Hematopoietic multipotent progenitor cell treated with erythropoietin and hydrocortisone succinate and interleukin-3 and kit ligand, for 17 days (in vitro differentiated cells): ENCODE measurements around the gene PLA2G4E.

Experiments
- DNase-seq: peaks from one replicate; pipeline ENCODE4 v3.0.0-alpha.2; 2015; ENCODE audit warnings: low spot score

Gene PLA2G4E

GRCh38 chr15:42050484-42051255, 29.8 kb upstream of the PLA2G4E start:
- DNase-seq, result no peak

- DNase-seq, result no peak
These were observed 28.0 kb upstream of the PLA2G4E start for GRCh38 chr15:42048821-42049200.

- no peak for DNase-seq
These were observed 27.4 kb upstream of the PLA2G4E start for GRCh38 chr15:42048080-42048820.

- DNase-seq, result no peak
These were observed 25.8 kb upstream of the PLA2G4E start for GRCh38 chr15:42046597-42046996.

GRCh38 chr15:42045211-42045615, 24.4 kb upstream of the PLA2G4E start:
- DNase-seq, result no peak

- no peak for DNase-seq
These were observed 22.0 kb upstream of the PLA2G4E start for GRCh38 chr15:42042602-42043400.

GRCh38 chr15:42038401-42038800, 17.6 kb upstream of the PLA2G4E start:
- DNase-seq, result no peak

- DNase-seq, result no peak
These were observed 16.8 kb upstream of the PLA2G4E start for GRCh38 chr15:42037656-42038055.

GRCh38 chr15:42036966-42037365, 16.1 kb upstream of the PLA2G4E start:
- no peak for DNase-seq

- no peak for DNase-seq
These were observed 15.5 kb upstream of the PLA2G4E start for GRCh38 chr15:42036112-42036905.

- no peak for DNase-seq
These were observed 14.6 kb upstream of the PLA2G4E start for GRCh38 chr15:42035435-42035761.

GRCh38 chr15:42034628-42035434, 14.0 kb upstream of the PLA2G4E start:
- no peak for DNase-seq

GRCh38 chr15:42033214-42033873, 12.5 kb upstream of the PLA2G4E start:
- no peak for DNase-seq

GRCh38 chr15:42032376-42033213, 11.8 kb upstream of the PLA2G4E start:
- no peak for DNase-seq

- no peak for DNase-seq
These were observed 10.5 kb upstream of the PLA2G4E start for GRCh38 chr15:42031198-42031915.

- no peak for DNase-seq
These were observed 6.7 kb upstream of the PLA2G4E start for GRCh38 chr15:42027521-42027920.

GRCh38 chr15:42024303-42024702, 3.5 kb upstream of the PLA2G4E start:
- no peak for DNase-seq

GRCh38 chr15:42021593-42021992, 751 bp upstream of the PLA2G4E start:
- DNase-seq, result no peak
